Kidney capillary endothelial cell (primary cell): ENCODE measurements around the gene LRRC2.
"Not testable (repeated sequence)": the region's sequence is repeated elsewhere in the genome, so short reads cannot be mapped to it uniquely, and the experiment has no call there.

Experiments
- DNase-seq: peaks from one replicate; pipeline ENCODE4 v3.0.0-alpha.2; 2018; ENCODE audit warnings: low spot score

The LRRC2 gene

DNA sequence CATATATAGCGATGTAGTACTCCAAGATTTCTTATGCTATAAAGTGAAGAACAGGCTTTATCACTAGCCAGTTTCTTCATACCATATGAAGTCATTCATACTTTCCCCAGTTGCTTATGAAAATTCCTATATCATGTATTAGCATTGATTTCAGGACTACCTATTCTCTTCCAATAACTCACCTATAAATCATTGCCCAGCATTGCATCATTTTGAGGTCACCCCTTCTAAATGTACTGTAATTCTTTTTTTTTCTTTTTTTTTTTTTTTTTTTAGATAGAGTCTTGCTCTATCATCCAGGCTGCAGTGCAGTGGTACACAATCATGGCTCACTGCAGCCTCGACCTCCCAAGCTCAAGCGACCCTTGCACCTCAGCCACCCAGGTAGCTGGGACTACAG lies 41.3 kb downstream of the LRRC2 start:
- DNase-seq, result no peak

DNA sequence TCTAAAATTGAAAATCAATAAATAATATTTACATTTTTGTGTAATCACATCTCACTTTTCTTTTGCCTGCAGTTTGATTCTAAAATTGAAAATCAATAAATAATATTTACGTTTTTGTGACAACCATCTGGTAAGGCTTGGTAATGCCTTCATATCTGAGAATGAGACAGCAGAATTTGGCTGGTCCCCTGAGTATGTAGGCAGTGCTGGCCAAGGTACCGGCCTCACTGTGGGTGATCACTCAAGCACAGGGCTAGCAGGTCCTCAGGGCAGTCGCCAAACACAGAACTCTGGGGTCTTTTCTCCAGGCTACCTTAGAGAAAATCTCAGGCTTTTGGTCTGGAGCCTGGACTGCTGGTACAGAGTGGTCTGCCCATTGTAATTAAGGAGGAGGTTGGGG lies 42.1 kb downstream of the LRRC2 start:
- no peak for DNase-seq

DNA sequence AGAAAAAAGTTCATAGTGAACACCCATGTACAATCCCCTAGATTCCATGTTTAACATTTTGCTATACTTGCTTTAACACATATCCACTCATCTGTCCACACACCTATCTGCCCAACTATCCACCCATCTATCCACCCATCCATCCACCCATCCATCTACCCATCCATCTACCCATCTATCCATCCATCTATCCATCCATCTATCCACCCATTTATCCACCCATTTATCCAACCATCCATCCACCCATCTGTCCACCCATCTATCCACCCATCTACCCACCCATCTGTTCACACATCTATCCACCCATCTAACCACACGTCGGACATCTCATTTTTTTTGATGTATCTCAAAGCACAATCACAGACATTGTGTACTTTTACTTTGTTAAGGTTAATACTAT lies 42.5 kb downstream of the LRRC2 start:
- no peak for DNase-seq

DNA sequence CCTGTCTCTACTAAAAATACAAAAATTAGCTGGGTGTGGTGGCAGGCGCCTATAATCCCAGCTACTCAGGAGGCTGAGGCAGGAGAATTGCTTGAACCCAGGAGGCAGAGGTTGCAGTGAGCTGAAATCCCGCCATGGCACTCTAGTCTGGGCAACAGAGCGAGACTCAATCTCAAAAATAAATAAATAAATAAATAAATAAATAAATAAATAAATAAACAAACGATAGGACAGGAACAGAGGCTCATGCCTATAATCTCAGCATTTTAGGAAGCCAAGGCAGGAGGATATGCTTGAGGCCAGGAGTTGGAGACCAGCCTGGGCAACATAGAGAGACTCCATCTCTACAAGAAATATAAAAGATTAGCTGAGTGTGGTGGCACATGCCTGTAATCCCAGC lies 43.9 kb downstream of the LRRC2 start:
- not testable (repeated sequence) for DNase-seq

DNA sequence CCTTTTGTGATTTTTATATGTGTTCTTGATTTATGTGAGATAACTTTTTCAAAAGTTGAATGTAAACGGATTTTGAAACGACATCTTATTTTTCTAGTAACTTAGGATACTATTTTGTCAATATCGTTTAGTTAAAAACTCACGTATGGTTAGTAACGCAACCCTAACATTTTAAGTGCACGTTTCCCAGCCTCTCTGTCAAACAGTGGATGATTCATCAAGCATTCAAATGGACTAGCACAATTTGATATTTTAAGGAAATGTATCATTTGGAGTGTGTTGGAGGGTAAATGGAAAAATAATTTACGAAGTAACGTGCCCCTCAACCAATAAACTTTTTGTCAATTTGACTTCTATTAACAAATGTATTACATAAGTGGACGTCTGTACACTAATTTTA lies 45.0 kb downstream of the LRRC2 start:
- DNase-seq, result no peak

DNA sequence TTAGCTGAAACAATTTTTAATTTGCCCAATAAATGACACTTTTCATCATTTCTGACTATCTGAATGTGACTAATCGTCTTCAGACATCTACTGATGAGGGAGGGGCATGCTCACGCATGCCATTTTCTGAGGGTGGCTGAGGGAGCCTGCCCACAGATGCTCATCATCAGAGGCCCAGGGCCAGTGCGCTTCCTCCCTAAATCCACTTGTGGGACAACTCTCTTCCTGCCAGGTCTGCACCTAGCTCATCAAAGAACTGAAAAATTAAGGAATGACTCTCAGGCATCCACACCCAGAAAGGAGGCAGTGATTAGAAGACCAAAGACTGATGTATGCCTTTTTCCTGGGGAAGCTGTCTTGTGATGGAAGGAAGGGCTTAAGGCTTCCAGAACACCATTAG lies 45.6 kb downstream of the LRRC2 start:
- DNase-seq, result no peak

DNA sequence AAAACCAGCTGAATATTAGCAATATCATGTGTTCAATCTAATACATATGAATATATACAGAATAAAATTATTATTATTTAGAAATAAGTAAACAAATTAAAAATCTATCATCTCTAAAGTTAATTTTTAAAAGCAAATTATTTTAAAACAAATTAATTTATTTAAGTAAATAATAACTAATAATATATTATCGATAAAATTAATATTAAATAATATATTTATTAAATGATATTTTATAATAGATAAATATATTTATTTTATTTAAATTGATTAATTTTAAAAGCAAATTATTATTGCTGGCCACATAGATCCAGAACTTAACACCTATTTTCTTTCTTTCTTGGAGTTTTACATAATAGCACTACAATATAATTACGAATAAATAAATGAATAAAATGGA lies 46.1 kb downstream of the LRRC2 start:
- DNase-seq, result no peak

DNA sequence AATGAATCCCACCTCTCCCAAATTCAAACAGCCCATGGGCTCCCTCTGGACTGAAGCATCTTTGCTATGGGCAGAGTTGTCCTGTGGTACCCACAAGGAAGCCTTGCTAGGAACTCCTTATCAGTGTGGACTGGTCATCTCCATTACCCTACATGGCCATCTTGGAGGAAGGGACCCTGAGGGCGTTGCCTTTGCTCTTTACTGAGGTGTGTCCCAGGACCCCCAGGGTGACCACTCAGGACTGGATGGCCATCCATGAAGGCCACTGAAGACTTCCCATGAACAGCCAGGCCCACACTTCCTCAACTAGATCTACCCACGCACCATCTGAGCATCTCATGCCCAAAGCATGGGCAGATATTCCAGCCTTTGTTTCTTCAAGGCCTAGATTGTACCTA lies 48.3 kb downstream of the LRRC2 start:
- no peak for DNase-seq

DNA sequence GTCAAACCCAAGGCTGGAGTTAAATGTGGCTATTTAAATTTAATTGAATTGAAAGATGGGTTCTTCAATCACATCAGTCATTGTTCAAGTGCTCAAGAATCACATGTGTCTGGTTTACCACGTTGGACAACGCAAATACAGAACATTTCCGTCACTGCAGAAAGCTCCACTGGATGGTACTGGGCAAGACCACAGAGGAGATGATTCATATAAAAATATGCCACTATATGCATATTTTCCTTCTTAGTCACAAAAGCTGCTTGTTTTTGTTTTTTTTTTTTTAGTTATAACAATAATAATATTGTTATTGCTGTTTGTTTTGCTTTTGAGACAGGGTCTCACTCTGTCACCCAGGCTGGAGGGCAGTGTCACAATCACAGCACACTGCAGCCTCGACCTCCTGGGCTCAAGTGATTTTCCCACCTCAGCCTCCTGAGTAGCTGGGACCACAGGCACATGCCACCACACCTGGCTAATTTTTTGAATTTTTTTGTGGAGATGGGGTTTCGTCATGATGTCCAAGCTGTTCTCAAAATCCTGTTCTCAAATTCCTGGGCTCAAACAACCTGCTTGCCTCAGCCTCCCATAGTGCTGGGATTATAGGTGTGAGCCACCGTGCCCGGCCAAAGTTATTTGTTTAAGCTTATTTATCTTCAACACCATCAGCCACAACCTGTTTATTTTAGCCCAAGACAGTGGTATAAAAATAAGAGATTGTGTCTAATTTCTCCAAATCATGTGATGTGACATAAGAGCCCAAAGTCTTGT lies 48.9 kb downstream of the LRRC2 start:
- peak; percentile 76 for DNase-seq

DNA sequence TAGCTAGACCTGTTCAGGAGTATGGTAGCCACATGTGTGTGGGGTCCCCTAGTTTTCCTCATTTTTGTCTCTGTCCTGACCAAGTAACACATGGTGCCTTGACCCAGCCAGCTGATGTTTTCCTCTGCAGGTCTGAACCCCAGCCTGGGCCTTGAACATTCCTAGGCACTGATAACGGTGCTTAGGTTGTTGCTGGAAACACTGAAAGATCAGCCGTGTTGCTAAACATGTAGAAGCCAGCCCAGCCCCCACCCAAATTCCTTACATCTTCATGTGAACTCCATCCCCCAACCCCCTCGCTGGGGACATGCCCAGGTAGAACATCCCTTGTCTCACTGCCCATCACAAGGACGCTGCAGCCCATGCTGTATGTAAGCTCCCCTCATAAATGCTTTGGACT lies 49.6 kb downstream of the LRRC2 start:
- no peak for DNase-seq

DNA sequence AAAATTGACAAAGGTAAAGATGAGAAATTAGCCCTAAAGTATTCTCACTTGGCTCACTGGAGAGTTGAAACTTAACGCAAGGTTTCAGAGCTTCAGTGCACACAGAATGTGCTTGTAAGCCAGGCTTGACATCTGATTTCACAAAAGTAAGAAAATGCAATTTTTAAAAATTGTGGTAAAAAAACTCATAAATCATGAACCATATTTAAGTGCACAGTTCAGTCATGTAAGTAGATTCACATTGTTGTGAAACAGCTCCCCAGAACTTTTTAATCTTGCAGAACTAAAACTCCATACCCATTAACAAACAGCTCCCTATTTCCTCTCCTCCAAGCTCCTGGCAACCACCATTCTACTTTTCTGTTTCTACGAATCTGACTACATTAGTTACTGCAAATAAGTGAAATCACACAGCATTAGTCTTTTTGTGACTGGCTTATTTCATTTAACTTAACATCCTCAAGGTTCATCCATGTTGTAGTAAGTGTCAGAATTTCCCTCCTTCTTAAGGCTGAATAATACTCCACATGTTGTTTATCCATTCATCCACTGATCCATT lies 53.8 kb downstream of the LRRC2 start:
- no peak for DNase-seq

DNA sequence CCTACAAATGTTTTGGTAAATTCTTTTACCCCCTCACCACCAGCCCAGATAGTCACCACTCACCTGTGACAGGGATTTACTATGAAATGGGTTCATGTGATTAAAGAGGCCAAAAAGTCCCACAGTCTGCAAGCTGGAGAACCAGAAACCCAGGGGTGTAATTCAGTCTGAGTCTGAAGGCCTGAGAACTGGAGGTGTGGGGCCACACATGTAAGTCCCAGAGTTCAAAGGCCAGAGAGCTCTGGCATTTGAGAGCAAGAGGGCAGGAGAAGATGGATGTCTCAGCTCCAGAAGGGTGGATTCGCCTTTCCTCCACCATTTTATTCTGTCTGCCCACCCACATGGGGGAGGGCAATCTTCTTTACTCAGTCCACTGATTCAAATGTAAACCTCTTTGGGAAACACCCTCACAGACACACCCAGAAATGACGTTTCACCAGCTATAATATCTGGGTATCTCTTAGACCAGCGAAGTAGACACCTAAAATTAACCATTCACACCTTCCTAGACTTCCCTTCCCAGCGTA lies 56.4 kb downstream of the LRRC2 start:
- DNase-seq, result no peak

DNA sequence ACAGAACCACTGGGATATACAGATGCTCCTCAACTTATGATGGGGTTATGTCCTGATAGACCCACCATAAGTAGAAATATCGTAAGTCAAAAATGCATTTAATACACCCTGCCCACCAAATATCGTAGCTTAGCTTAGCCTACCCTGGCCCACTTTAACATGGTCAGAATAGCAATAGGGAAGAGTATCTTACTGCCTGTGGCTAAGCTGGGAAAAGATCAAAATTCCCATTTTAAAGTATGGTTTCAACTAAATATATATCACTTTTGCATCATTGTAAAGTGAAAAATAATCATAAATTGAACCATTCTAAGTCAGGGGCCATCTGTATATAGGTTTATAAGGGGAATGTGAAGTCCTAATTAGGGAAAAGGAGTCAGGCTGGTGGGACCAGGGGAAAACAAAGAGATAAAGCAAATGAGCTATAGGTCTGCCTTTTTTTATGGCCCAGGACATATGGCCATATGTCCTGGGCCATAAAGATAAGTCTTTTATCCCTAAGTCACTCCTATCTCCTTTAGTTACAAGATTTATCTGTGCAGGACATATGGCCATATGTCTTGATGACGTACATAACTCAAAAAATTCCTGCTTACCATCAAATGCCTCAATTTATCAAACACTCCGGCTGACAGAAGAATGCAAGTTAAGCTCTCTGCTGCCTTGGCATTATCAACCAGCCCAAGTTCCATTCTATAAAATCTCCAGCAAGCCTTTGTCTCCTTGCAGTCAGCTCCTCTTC lies 57.1 kb downstream of the LRRC2 start:
- no peak for DNase-seq

DNA sequence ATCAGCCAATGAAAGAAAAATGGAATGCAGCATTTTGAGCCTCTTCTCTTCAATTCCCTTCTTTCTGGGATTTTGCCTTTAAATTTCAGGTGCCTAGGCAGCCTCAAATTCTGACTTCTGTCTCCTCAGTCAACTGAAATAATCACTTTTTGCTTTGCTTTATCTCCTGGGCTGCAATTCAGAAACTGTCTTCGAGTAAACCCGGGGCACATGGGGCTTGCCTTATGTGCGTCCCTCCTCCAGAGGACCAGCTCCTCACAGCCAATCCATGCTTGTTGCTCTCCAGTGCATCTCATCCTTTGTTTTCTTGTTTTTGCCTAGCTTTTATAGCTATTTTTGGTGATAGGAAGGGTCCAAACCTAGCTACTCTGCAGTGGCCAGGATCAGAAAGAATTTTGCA lies 59.6 kb downstream of the LRRC2 start:
- DNase-seq, result no peak

DNA sequence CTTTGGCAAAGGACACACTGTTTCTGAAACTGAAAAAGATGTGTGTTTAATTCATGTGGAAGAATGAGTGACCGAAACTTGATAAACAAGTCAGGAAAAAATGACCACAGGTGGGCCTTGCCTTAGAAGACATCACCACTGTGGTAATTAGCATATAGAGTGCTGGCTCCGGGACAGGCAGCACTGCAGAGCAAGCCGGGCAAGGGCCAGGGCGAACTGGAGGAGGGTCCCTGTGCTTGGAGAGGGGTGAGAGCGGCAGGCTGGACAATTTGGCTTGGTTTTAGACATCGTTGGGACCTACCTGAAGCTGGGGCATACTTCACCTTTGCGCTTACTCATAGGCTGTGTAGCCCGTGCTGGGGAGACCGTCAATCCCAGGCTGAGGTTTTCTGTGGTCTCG lies 60.1 kb downstream of the LRRC2 start:
- DNase-seq, result no peak

DNA sequence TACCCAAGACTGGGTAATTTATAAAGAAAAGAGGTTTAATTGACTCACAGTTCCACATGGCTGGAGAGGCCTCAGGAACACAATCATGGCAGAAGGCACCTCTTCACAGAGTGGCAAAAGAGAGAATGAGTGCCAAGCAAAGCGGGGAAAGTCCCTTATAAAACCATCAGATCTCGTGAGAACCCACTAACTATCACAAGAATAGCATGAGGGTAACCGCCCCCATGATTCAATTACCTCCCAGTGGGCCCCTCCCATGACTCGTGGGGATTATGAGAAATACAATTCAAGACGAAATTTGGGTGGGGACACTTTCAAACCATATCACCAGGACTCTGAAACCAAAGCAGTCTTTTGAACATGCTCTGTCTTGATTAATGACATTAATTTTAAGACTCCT lies 61.3 kb downstream of the LRRC2 start:
- no peak for DNase-seq

DNA sequence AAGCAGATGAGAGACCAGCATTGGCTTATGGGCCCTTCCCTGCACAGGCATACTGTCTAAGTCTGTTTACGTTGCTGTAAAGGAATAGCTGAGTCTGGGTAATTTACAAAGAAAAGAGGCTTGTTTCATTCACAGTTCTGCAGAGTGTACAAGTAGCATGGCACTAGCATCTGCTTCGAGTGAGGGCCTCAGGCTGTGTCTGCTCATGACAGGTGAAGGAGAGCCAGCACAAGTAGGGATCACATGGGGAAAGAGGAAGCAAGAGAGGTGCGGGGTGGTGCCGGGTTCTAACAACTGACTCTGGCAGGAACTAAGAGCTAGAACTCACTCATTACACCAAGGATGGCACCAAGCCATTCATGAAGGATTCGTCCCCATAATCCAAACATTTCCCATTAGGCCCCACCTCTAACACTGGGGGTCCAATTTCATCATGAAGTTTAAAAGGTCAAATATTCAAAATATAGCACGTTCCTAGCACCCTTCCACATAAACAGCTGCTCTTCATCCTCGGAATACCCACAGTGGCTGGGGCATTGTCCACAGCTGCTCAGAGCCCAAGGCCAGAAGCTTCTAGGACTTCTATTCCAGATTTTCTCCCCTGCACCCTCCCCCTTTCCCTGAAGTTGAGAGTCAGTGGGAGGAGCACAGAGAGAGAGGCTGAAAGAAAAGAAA lies 62.8 kb downstream of the LRRC2 start:
- no peak for DNase-seq

DNA sequence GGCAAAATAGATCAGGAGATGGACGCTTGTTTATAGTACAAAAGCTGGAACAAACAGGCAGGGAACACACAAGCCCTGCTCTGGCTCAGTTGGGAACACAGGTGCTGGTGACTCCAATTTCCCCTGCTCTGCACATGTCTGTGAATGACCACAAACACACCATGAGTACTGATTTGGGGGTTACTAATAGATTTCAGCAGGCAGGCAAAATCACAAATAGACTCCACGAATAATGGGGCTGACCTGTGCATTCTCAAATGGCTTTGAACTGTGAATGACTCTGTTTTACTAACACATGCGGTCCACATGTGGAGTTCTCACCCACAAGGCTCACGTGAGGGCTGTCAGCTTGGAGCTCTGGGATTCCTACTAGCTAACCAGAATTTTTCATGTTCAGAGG lies 64.4 kb downstream of the LRRC2 start:
- no peak for DNase-seq

DNA sequence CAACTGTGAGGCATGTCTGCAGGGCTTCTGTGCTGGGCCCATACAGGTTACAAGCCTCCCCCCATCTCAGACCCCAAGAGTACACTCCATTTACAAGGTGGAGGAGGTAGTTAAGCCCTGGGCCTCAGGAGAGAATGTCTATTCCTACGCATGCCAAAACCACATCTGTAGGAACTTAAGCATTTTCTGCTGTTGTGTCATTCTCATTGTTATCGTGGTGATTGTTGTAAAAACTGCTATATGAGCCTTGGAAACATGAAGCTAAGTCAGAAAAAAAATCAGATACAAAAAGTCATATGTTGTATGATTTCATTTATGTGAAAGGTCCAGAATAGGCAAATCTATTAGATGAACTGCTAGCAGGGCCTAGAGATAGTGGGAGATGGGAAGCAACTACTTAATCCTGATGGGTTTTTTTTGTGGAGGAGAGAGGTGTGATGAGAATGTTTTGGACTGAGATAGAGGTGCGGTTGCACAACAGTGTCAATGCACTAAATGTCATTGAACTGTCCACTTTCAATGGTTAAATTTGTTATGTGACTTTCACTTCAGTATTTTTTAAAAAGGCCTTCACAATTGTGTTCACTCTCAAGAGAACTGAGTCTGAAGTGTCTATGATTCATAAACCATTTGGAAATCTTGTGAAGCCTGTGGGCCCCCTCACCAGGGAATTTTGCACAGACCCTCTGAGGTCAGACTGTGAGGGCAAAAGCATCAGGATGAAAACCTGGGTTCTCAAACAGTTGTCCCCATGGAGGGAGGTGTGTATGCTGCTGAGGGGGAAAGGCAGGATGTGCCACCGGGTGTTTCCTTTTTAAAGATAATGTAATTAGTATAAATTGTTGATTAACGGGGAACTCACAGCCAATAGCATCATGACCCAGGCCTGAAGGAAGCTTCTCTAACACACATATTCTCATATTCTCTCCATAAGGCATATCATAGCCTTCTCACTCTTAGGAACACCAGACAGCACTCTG lies 65.2 kb downstream of the LRRC2 start:
- DNase-seq, result no peak

DNA sequence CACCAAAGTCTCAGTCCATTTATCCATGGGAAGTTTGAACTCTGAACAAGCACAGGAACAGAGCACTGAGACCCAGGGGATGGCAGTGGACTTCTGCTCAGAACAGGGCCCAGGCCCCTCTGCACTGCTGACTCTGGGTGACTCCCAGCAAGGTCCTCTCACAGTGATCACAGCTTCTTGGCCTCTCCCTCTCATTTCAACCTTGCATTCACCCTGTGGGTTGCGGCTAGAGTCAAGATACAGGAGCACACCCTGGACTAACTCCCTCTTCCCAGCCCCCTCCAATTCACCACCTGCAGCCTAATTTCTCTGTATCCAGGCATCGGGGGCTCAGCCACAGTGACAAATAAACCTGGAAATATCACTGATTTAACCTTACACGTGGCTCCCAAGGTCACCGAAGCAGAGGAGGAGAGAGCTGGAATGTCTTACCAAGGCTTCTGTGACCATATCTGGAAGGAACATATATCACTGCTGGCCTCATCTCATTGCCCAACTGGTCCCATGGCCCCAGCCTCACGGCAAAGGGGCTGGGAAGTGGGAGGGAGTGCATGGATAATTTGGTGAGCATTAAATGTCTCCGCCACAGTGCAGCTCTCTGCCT lies 67.1 kb downstream of the LRRC2 start:
- no peak for DNase-seq
